Skeletal muscle satellite cell (primary cell): ENCODE results near the gene EXO1.
"Not testable (repeated sequence)": the region's sequence is repeated elsewhere in the genome, so short reads cannot be mapped to it uniquely, and the experiment has no call there.

Source experiments
- H3K27me3 ChIP-seq: 2 replicates; pipeline ENCODE4 v1.7.0; 2013; ENCODE audit warnings: low read length; ENCODE audit not compliant: control insufficient read depth, insufficient read depth
- H3K36me3 ChIP-seq: 2 replicates; pipeline ENCODE4 v1.7.0; 2013; ENCODE audit warnings: mild to moderate bottlenecking, control low read depth, low read length; ENCODE audit not compliant: insufficient read depth
- H3K4me1 ChIP-seq: 2 replicates; pipeline ENCODE4 v1.7.0; 2013; ENCODE audit warnings: low read length; ENCODE audit not compliant: control insufficient read depth, insufficient read depth
- H3K4me2 ChIP-seq: 2 replicates; pipeline ENCODE4 v1.7.0; 2013; ENCODE audit warnings: mild to moderate bottlenecking, low read length
- H3K4me3 ChIP-seq: 2 replicates; pipeline ENCODE4 v1.7.0; 2013; ENCODE audit warnings: low read length
- H3K9ac ChIP-seq: 2 replicates; pipeline ENCODE4 v1.7.0; 2013; ENCODE audit warnings: mild to moderate bottlenecking, low read depth, low read length, moderate library complexity
- H3K9me3 ChIP-seq: replicated peaks from 2 replicates; pipeline ENCODE4 v1.7.0; 2013; ENCODE audit warnings: mild to moderate bottlenecking, control low read depth, low read length

The EXO1 gene

GRCh38 chr1:241855545-241856140, 7.6 kb downstream of the EXO1 start:
- not testable (repeated sequence) for H3K27me3 ChIP-seq, H3K4me3 ChIP-seq, H3K4me2 ChIP-seq, H3K9me3 ChIP-seq, H3K4me1 ChIP-seq, H3K9ac ChIP-seq
- peaks cover 22% of the 10 kb centered on the region for H3K36me3 ChIP-seq

- no peaks in the 10 kb centered on the region for H3K27me3 ChIP-seq
- H3K36me3 ChIP-seq: peaks cover 30% of the 10 kb centered on the region
- no peak overlapping the region for H3K9ac ChIP-seq
- no peaks in the 10 kb centered on the region for H3K9me3 ChIP-seq
- H3K4me2 ChIP-seq: no peak overlapping the region
- no peaks in the 10 kb centered on the region for H3K4me1 ChIP-seq
- no peak overlapping the region for H3K4me3 ChIP-seq
Observed at GRCh38 chr1:241857131-241857530, 9.1 kb downstream of the EXO1 start.

DNA sequence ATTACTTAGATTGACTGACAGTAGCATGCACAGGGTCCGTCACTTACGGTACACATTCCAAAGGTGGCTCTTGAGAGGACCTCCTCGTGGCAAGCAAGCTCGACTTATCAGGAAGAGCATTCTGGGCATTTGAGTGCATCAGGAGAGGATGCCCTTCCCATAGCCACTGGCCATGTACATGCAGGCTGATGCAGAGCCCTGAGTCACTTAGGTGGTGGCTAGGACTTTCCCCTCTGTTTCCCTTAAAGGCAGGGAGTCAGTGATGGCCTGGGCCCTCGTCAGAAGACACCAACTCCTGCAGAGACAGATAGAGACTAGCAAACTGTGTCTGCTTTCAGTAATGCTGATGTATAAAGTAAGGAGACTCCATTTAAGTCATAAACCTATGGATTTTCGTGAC, 12.9 kb downstream of the EXO1 start:
- no peaks in the 10 kb centered on the region for H3K27me3 ChIP-seq
- H3K36me3 ChIP-seq: peaks cover 23% of the 10 kb centered on the region
- H3K4me3 ChIP-seq: no peak overlapping the region
- H3K4me1 ChIP-seq: no peaks in the 10 kb centered on the region
- H3K9me3 ChIP-seq: no peaks in the 10 kb centered on the region
- no peak overlapping the region for H3K4me2 ChIP-seq
- no peak overlapping the region for H3K9ac ChIP-seq

- Histone ChIP-seq H3K9ac (no peak overlapping the region), H3K9me3 (no peaks in the 10 kb centered on the region), H3K4me1 (no peaks in the 10 kb centered on the region), H3K27me3 (no peaks in the 10 kb centered on the region), H3K36me3 (peaks cover 16% of the 10 kb centered on the region), H3K4me3 (no peak overlapping the region), H3K4me2 (no peak overlapping the region)
Observed at GRCh38 chr1:241869022-241869421, 21.0 kb downstream of the EXO1 start.

DNA sequence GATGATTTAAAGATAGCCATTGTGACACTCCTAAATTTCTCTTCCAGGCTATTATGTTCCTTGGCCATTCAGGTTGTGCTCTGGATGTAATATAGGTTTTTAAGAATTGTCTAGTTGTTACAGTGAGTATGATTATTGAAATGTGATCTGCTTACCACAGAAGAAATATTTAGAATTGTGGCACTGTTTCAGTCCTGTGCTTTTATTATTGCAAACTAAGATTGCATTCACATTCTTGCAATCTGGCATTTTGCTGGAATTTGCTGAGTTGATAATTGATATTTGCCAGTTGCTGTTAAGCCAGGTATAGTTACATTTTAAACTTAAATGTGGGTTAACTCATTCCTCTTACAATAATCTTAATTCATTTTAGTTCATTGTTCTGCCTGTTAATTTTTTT, 22.3 kb downstream of the EXO1 start:
- H3K4me1 ChIP-seq: no peaks in the 10 kb centered on the region

DNA sequence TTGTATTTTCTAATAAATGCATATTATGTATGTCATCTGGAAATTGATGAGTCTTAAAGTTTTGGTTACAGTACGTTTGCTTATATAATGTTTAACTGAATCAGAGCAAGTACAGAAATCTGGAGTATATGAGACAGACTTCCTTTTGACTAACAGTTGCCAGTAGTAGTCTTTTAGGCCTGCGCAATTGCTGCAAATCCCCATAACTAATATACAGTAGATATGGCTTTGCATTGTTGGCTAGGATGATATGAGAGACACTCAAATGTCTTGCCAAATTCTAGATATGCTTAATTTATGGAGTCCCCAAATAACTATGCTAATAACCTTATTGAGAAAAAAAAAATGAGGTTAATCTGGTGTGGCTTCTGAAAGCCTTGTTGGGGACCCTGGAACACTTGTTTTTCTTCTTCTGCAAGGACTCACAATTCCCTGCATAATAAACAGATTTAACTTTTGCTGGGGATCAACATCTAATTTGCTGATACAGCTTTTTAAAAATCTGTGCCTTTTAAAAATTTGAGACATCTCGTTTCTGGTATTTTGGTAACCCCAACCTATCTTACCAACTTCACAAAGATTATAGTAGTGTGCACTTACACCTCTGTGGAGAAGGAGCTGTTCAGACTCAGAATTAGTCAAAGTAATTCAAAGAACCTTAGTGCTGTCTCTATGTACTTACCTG, 22.9 kb downstream of the EXO1 start:
- H3K36me3 ChIP-seq: peaks cover 16% of the 10 kb centered on the region
- H3K9me3 ChIP-seq: no peaks in the 10 kb centered on the region
- no peaks in the 10 kb centered on the region for H3K27me3 ChIP-seq
- no peak overlapping the region for H3K4me2 ChIP-seq
- H3K4me1 ChIP-seq: no peaks in the 10 kb centered on the region
- H3K9ac ChIP-seq: no peak overlapping the region
- H3K4me3 ChIP-seq: no peak overlapping the region

More for the DNA sequence above, 22.3 kb downstream of the EXO1 start:
- H3K9ac ChIP-seq: no peak overlapping the region
- H3K27me3 ChIP-seq: no peaks in the 10 kb centered on the region
- no peaks in the 10 kb centered on the region for H3K9me3 ChIP-seq
- no peak overlapping the region for H3K4me3 ChIP-seq
- H3K36me3 ChIP-seq: peaks cover 16% of the 10 kb centered on the region
- no peak overlapping the region for H3K4me2 ChIP-seq

DNA sequence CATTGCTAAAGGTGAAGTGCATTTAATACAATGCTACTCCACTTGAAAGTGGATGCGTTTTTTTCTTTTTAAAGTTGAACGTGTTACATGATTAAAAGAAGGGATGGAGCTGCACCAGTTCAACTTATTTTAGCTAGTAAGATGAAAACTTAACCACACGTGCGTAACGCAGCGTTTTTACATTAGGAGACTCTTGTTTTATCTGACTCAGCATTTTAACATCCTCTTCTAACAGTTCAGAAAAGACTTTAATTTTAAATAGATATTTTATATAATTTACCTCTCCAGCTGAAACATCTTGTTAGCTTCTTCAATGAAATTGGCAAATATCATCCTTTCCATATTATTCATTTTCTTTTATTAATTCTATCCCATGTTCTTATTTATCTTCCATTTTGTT, 33.4 kb downstream of the EXO1 start:
- H3K36me3 ChIP-seq: no peaks in the 10 kb centered on the region
- H3K4me1 ChIP-seq: no peaks in the 10 kb centered on the region
- no peaks in the 10 kb centered on the region for H3K9me3 ChIP-seq
- no peak overlapping the region for H3K4me2 ChIP-seq
- H3K9ac ChIP-seq: no peak overlapping the region
- H3K27me3 ChIP-seq: no peaks in the 10 kb centered on the region
- H3K4me3 ChIP-seq: no peak overlapping the region

- Histone ChIP-seq H3K27me3 (no peaks in the 10 kb centered on the region), H3K4me3 (no peak overlapping the region), H3K9ac (no peak overlapping the region), H3K36me3 (no peaks in the 10 kb centered on the region), H3K4me2 (no peak overlapping the region), H3K9me3 (no peaks in the 10 kb centered on the region), H3K4me1 (no peaks in the 10 kb centered on the region)
Observed at GRCh38 chr1:241883159-241883558, 35.2 kb downstream of the EXO1 start.

DNA sequence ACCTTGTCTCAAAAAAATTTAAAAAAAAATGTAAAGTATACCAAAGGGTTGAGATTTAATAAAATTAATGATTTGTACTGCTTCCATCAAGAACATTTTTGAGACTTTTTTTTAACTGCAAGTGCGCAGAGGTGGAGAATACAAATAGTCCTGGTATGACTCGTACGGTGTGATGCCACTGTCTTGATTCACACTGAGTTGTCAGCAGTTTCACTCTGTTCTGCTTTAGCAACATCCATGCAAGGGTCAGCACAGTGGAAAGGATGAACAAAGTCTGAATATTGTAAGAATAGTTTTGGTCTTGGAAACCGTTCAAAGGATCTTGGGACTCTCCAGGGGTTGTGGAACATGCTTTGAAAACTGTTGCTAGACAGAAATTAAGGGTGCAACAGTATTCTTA, 40.2 kb downstream of the EXO1 start:
- Histone ChIP-seq H3K36me3 (peaks cover 3% of the 10 kb centered on the region), H3K4me3 (no peak overlapping the region), H3K9ac (no peak overlapping the region), H3K27me3 (no peaks in the 10 kb centered on the region), H3K4me2 (no peak overlapping the region), H3K9me3 (no peaks in the 10 kb centered on the region), H3K4me1 (no peaks in the 10 kb centered on the region)

DNA sequence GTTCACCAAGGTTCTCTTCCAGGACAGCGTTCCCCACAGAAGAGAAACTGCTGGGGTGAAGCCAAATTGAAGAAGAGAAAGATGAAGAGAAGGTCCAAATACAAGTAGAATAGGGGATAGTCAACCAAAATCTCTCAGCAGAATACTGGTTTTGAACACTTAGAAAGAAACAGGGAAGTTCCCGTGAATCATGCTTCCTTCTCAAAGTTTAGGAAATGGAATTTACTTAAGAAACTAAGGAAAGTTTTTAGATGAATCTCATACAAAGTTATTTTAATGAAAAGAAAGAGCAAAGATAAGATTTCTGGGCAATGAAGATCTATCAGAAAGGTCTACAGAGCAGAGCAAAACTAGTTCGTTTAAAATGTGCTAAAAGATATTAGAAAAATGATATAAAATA, 43.3 kb downstream of the EXO1 start:
- Histone ChIP-seq H3K36me3 (peaks cover 3% of the 10 kb centered on the region), H3K9me3 (no peaks in the 10 kb centered on the region), H3K4me3 (no peak overlapping the region), H3K4me1 (no peaks in the 10 kb centered on the region), H3K27me3 (no peaks in the 10 kb centered on the region), H3K9ac (no peak overlapping the region), H3K4me2 (no peak overlapping the region)

DNA sequence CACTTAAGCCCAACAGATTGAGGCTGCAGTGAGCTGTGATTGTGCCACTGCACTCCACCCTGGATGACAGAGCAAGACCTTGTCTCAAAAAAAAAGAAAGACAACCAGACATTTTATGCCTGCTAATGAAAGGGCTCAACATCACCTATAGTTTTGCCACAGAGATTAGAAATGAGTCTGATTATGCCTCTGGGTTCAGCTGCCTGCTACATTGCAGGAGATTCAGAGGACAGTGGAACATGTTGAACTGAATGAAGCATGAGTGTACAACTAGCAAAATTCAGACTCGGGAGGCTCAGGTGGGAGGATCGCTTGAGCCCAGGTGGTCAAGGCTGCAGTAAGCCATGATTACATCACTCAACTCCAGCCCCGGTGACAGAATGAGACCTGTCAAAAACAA, 46.0 kb downstream of the EXO1 start:
- peaks cover 3% of the 10 kb centered on the region for H3K36me3 ChIP-seq
- no peaks in the 10 kb centered on the region for H3K9me3 ChIP-seq
- H3K4me2 ChIP-seq: no peak overlapping the region
- H3K9ac ChIP-seq: no peak overlapping the region
- H3K4me1 ChIP-seq: no peaks in the 10 kb centered on the region
- no peak overlapping the region for H3K4me3 ChIP-seq
- H3K27me3 ChIP-seq: no peaks in the 10 kb centered on the region

GRCh38 chr1:241895013-241895412, 47.0 kb downstream of the EXO1 start:
- no peak overlapping the region for H3K4me3 ChIP-seq
- no peak overlapping the region for H3K9ac ChIP-seq
- H3K36me3 ChIP-seq: no peaks in the 10 kb centered on the region
- H3K9me3 ChIP-seq: no peaks in the 10 kb centered on the region
- H3K4me2 ChIP-seq: no peak overlapping the region
- H3K27me3 ChIP-seq: no peaks in the 10 kb centered on the region
- no peaks in the 10 kb centered on the region for H3K4me1 ChIP-seq
